HG02678 (cell line): ENCODE measurements around the gene BACH2.

Source experiments
- ATAC-seq: cut with Tn5 transposase; IDR thresholded peaks from one replicate; pipeline ENCODE4 v1.9.1; 2021; ENCODE audit warnings: mild to moderate bottlenecking, moderate library complexity; ENCODE audit not compliant: unreplicated experiment

BACH2 gene

GRCh38 chr6:90241229-90241880 lies 55.3 kb downstream of the BACH2 start:
- ATAC-seq, result no peak

- ATAC-seq, result no peak
These were observed 58.0 kb downstream of the BACH2 start for GRCh38 chr6:90238496-90239266.

- ATAC-seq, result no peak
These were observed 59.2 kb downstream of the BACH2 start for GRCh38 chr6:90237350-90237990.

DNA sequence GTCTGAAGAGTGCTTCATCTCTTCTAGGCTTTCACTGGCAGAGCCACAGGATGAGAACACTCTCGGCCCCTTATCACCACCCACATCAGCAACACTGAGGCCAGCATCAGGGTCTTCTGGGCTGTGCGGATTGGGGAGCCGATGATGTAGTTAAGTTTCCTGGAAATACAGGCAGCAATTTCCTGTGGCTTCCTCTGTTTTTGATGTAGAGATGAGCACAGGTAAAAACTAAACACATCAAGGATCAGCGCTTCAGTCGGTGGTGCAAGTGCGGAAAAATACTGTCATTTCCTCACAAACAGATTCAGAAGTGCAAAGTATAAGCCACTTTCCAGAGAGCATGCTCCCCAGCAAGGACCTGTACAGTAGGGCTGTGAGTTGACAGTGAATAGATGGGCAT lies 62.6 kb downstream of the BACH2 start:
- ATAC-seq, result no peak

- no peak for ATAC-seq
These were observed 63.4 kb downstream of the BACH2 start for GRCh38 chr6:90233213-90233612.

DNA sequence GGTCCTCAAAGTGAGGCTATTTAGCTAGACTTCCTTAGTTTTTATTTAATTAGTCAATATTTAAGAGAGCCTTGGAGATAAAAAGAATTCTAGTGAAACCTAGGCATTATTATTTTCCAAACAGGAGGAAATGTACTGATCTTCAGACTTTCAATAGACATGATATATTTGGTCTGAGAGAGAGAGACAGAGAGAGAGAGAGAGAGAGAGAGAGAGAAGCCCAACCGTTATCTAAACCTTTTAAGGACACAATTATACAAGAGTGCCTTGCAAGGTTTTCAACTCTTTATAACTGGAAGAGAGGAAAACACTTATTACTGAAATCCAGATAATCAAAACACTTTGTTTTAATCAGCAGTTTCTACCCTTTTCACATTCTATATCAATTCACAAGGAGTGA lies 64.8 kb downstream of the BACH2 start:
- ATAC-seq, result no peak

- ATAC-seq, result no peak
These were observed 65.3 kb downstream of the BACH2 start for GRCh38 chr6:90231308-90231707.

- ATAC-seq, result no peak
These were observed 66.0 kb downstream of the BACH2 start for GRCh38 chr6:90230548-90231215.

- ATAC-seq, result no peak
These were observed 67.2 kb downstream of the BACH2 start for GRCh38 chr6:90229331-90230010.

DNA sequence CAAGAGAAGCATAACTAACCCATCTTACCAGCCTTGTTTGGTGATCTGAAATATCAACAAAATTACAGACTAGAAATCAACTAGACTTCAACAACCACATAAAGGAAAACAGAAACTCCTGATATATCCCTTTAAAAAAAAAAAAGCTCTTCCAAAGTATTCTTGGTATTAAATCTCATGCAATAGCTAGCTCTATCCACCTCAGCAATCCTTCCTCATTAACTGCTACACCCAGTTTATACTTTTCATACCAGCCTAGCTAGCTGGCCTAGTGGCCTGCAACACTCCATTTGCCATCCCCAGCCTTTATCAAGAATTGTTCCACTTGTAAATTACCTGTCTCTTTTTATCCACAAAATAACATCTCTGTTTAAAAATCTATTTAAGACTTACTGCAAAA lies 69.0 kb downstream of the BACH2 start:
- no peak for ATAC-seq

DNA sequence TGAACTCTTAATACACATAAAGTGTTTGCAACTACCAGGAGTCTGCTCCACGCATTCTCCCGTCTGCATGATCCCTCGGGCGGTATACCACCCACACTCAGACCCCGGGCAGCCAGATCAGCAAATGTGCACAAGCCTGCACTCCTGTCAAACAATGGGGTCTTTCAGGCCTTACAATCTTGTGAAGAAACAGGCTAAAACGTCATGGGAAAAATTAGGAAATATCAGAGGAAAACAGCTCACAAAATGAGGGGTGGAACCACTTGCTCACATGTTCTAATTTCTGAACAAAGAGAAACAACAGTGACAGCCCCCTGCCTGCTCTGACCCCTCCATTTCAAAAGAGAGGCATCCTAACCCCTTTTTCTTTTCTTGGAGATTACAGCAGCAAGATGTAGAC lies 69.4 kb downstream of the BACH2 start:
- no peak for ATAC-seq

- no peak for ATAC-seq
These were observed 70.4 kb downstream of the BACH2 start for GRCh38 chr6:90226257-90226656.

DNA sequence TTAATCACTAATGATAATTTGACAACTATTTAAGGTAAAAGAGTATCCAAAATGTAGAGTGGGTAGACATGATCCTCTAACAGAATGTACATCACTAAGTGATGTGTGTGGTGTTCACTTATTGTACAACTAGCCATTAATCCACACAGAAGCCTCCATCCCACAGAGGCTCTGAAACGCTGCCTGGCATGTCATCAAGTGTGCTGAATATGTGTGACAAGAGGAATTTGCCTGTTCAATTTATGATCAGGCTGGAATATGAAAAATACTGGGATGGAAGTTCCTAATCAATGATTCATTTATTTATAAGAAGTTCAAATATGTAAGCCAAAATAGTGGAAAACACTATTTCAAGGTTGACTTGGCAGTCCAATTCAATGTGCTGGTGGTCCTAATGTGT lies 72.4 kb downstream of the BACH2 start:
- no peak for ATAC-seq

- no peak for ATAC-seq
These were observed 73.9 kb downstream of the BACH2 start for GRCh38 chr6:90222724-90223198.

DNA sequence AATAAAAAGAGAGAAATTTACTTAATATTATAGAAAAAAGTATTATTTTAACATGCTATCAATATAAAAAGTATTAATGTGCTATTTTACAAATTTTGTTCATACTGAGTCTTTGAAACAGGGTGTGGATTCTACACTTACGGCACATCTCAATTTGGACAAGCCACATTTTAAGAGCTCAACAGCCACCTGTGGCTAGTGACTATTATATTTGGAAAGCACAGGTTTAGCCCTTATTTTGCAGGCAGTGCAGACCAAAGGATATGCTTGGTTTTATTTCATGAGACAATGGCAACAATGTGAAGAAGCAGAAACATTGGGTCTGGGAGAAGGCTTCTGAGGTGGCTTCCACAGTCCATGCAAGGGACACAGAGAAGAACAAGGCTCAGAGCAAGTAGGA lies 74.6 kb downstream of the BACH2 start:
- ATAC-seq, result no peak

DNA sequence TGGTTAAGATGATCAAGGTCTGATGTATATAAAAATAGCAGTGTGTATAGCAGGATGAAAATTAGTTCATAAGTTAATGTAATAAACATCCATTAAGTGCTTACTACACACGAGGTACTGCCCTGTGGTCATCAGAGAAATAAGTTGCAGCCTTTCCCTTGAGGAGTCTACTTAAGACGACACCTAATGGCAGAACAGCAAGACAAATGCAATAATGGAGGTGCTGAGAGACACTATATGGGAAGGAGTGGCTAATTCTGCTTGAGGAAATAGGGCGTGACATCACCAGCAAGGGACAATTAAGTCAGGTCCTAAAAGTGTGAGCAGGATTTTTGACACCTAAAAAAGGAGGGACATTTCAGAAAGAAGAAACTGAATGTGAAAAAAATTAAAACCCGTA lies 75.2 kb downstream of the BACH2 start:
- ATAC-seq, result no peak

DNA sequence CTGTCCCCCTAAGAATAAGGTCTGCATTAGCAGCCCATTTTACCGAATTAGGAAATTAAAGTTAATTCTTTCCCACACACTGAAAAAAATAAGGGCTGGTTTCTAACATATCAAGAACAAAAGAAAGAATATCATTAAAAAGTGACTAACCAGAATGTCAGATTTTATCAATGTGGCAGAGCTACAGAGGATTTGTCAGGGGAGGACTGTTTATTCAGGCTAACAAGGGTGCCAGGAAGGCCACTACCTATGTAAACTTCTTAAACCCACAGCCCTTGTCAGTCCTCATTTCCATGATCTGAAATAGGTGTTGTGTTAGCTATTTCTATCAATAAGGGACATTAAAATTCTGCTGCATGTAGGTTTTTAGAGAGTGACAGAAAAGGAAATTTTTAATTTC lies 76.4 kb downstream of the BACH2 start:
- ATAC-seq, result no peak

GRCh38 chr6:90219209-90219985 lies 77.2 kb downstream of the BACH2 start:
- peak; percentile 3 for ATAC-seq

- ATAC-seq, result no peak
These were observed 77.8 kb downstream of the BACH2 start for GRCh38 chr6:90218959-90219208.

- ATAC-seq, result no peak
These were observed 79.0 kb downstream of the BACH2 start for GRCh38 chr6:90217506-90218127.
